ENCODE results near the gene SCN4A.

- TF ChIP-seq, protein P1, sequence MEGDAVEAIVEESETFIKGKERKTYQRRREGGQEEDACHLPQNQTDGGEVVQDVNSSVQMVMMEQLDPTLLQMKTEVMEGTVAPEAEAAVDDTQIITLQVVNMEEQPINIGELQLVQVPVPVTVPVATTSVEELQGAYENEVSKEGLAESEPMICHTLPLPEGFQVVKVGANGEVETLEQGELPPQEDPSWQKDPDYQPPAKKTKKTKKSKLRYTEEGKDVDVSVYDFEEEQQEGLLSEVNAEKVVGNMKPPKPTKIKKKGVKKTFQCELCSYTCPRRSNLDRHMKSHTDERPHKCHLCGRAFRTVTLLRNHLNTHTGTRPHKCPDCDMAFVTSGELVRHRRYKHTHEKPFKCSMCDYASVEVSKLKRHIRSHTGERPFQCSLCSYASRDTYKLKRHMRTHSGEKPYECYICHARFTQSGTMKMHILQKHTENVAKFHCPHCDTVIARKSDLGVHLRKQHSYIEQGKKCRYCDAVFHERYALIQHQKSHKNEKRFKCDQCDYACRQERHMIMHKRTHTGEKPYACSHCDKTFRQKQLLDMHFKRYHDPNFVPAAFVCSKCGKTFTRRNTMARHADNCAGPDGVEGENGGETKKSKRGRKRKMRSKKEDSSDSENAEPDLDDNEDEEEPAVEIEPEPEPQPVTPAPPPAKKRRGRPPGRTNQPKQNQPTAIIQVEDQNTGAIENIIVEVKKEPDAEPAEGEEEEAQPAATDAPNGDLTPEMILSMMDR (IDR thresholded peaks at IDR 0.05), result no peak
- no peak for TF ChIP-seq POLR2AphosphoS5 (IDR thresholded peaks at IDR 0.05)
Observed at GRCh38 chr17:63918305-63918704, 54.4 kb downstream of the SCN4A start.

All from upper lobe of left lung (tissue), 4 donors.